GM23338 (cell line): Measurements from ENCODE around the gene GPR39.

Source experiments
- CREB1 ChIP-seq: fragments of 250-450 bp; sonication (Bioruptor Pico); IDR thresholded peaks from 2 replicates; pipeline ENCODE4 v1.5.0; 2020; ENCODE audit warnings: low read depth, mild to moderate bottlenecking, moderate library complexity
- CTCF ChIP-seq, 2 experiments: fragments of 200-600 bp in 1 of 2; sonication (generic) in 1 of 2; conservative IDR thresholded peaks; 2 replicates each; pipeline versions ENCODE4 v1.5.1 to v1.6.1; 2016 to 2017; ENCODE audit warnings: antibody characterized with exemption in 2 of 2, low read depth in 2 of 2, mild to moderate bottlenecking in 2 of 2, moderate library complexity in 1 of 2
- EZH2 ChIP-seq: fragments of 200-600 bp; sonication (generic); IDR thresholded peaks from one replicate; pipeline ENCODE4 v1.8.0; 2017; ENCODE audit warnings: antibody characterized with exemption, mild to moderate bottlenecking, low read depth; ENCODE audit not compliant: unreplicated experiment
- EZH2phosphoT487 ChIP-seq: fragments of 200-600 bp; sonication (generic); IDR thresholded peaks from one replicate; pipeline ENCODE4 v1.8.1; 2018; ENCODE audit warnings: antibody characterized with exemption; ENCODE audit not compliant: unreplicated experiment
- JUNB ChIP-seq: IDR thresholded peaks from one replicate; pipeline ENCODE4 v1.6.1; 2016; ENCODE audit warnings: antibody characterized with exemption; ENCODE audit not compliant: unreplicated experiment
- POLR2AphosphoS5 ChIP-seq: IDR thresholded peaks from 2 replicates; pipeline ENCODE4 v1.6.1; 2016; ENCODE audit warnings: antibody characterized with exemption, low read depth

- no peak for TF ChIP-seq CTCF (conservative IDR thresholded peaks at IDR 0.05; ENCODE audit: low read depth in 2 of 2)
- no peak for TF ChIP-seq CREB1 (CRISPR knock-in tag)
- TF ChIP-seq JUNB: no peak
- no peak for TF ChIP-seq POLR2AphosphoS5
- TF ChIP-seq EZH2phosphoT487: no peak
- TF ChIP-seq EZH2: no peak
Observed at GRCh38 chr2:132559326-132559725, 142.7 kb downstream of the GPR39 start.
